Measurements from ENCODE around the gene RPRD1A.

GRCh38 chr18:35956226-35956625, 111.1 kb downstream of the RPRD1A start:
- TF ChIP-seq CTCF (IDR thresholded peaks at IDR 0.05) (no peak), POLR2A (IDR thresholded peaks at IDR 0.05) (no peak)

Data from breast epithelium (tissue), 3 donors.